ENCODE measurements around the gene COL6A5. TPM values are rescaled to one million over a fixed set of nuclear protein-coding genes. Genes with fewer than 3 reads are reported as not detected.
"Not testable (repeated sequence)": the region's sequence is repeated elsewhere in the genome, so short reads cannot be mapped to it uniquely, and the experiment has no call there.

COL6A5 gene
- total RNA-seq, 1 experiment from 2014 or later = not detected

DNA sequence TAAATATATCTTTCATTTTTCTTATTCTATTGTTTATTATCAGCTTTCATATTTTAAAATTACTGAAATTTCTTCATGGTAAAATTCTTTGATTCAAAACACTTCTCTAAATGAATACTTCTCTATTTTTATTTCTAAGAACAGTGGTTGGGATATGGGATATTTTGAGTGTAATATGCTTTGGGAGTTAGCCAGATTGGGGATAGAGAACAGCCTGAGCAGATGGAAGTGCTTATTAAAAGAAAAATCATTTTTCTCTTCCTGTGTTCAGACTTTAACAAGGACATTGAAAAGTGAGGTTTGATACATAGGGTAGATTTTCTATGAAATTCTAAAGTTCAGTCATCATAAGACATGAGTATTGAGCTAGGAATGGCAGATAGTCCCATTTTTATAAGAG is 84.8 kb downstream of the COL6A5 start:
- H3K4me3 Mint-ChIP-seq (ENCODE audit: unreplicated experiment) = no peak overlapping the region
- H3K4me3 ChIP-seq (ENCODE audit: low read depth, low read length) = no peak overlapping the region
- H3K36me3 ChIP-seq (ENCODE audit: control insufficient read depth, insufficient read depth, low read length) = no peaks in the 10 kb centered on the region
- no peaks in the 10 kb centered on the region for H3K4me1 ChIP-seq
- no peaks in the 10 kb centered on the region for H3K27me3 ChIP-seq (replicated peaks; ENCODE audit: control insufficient read depth, insufficient read depth, low read length)
- H3K36me3 Mint-ChIP-seq (ENCODE audit: insufficient read depth, unreplicated experiment) = no peaks in the 10 kb centered on the region
- H3K27ac Mint-ChIP-seq (ENCODE audit: unreplicated experiment) = no peak overlapping the region
- ChIA-PET POLR2A (no interaction called here), CTCF (no interaction called here)
- H3K9me3 Mint-ChIP-seq (ENCODE audit: unreplicated experiment) = no peaks in the 10 kb centered on the region
- intact Hi-C loops (cut with micrococcal nuclease; ENCODE audit: unreplicated experiment) = no loop called here
- H3K4me1 Mint-ChIP-seq (ENCODE audit: low read depth, unreplicated experiment) = no peaks in the 10 kb centered on the region
- TF ChIP-seq, protein P1, sequence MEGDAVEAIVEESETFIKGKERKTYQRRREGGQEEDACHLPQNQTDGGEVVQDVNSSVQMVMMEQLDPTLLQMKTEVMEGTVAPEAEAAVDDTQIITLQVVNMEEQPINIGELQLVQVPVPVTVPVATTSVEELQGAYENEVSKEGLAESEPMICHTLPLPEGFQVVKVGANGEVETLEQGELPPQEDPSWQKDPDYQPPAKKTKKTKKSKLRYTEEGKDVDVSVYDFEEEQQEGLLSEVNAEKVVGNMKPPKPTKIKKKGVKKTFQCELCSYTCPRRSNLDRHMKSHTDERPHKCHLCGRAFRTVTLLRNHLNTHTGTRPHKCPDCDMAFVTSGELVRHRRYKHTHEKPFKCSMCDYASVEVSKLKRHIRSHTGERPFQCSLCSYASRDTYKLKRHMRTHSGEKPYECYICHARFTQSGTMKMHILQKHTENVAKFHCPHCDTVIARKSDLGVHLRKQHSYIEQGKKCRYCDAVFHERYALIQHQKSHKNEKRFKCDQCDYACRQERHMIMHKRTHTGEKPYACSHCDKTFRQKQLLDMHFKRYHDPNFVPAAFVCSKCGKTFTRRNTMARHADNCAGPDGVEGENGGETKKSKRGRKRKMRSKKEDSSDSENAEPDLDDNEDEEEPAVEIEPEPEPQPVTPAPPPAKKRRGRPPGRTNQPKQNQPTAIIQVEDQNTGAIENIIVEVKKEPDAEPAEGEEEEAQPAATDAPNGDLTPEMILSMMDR (IDR thresholded peaks at IDR 0.05; ENCODE audit: insufficient read depth in 1 of 2, low read depth in 1 of 2, low read length in 1 of 2, severe bottlenecking in 1 of 2, unreplicated experiment in 1 of 2) = no peak
- no peaks in the 10 kb centered on the region for H3K9me3 ChIP-seq
- H3K27me3 Mint-ChIP-seq (ENCODE audit: insufficient read depth, unreplicated experiment) = peaks cover 3% of the 10 kb centered on the region
- no TSS peak for BruUV-seq (replicated peaks)
- DNase-seq = no peak

DNA sequence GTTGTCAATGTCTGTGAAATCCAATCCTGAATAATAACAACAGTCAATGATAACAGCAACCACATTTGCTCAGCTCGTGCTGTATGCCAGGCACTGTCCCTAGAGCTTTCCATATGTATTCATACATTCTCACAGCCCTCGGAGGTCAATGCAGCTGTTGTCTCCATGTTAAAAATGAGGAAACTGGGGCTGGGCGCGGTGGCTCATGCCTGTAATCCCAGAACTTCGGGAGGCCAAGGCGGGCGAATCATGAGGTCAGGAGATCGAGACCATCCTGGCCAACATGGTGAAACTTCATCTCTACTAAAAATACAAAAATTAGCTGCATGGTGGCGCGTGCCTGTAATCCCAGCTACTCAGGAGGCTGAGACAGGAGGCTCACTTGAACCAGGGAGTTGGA is 86.6 kb downstream of the COL6A5 start:
- H3K27ac Mint-ChIP-seq (ENCODE audit: unreplicated experiment); H3K9me3 Mint-ChIP-seq (ENCODE audit: unreplicated experiment); H3K36me3 Mint-ChIP-seq (ENCODE audit: insufficient read depth, unreplicated experiment); H3K4me3 ChIP-seq (ENCODE audit: low read depth, low read length); BruUV-seq (replicated peaks); H3K27me3 Mint-ChIP-seq (ENCODE audit: insufficient read depth, unreplicated experiment); POLR2A ChIA-PET; H3K4me3 Mint-ChIP-seq (ENCODE audit: unreplicated experiment); H3K27me3 ChIP-seq (replicated peaks; ENCODE audit: control insufficient read depth, insufficient read depth, low read length); intact Hi-C loops (cut with micrococcal nuclease; ENCODE audit: unreplicated experiment); DNase-seq; H3K36me3 ChIP-seq (ENCODE audit: control insufficient read depth, insufficient read depth, low read length); H3K4me1 Mint-ChIP-seq (ENCODE audit: low read depth, unreplicated experiment); H3K9me3 ChIP-seq; H3K4me1 ChIP-seq: not testable (repeated sequence)
- CTCF ChIA-PET = interaction anchor here (1.0 kb wide), 1 partner anchor 156 kb away, joined by 4 read pairs; no protein-coding TSS in a partner anchor

DNA sequence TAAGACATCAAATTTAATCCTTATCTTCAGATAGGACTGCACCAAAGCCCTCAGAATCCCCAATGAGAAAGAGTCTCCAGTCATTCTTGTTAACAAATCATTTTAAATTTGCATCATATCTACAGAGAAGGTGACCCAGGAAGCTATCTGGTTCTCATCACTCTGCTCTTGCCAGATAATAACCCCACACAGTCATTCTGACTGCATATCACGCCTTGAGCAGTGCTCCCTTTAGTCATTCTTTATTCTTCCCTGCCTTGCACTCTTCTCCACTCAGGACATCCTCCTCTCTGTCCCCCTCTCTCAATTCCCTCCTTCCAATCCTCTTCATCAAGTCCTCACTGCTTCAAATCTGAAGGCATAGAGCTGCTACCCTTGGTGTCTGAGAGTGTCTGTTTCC is 87.8 kb downstream of the COL6A5 start:
- DNase-seq = no peak
- Mint-ChIP-seq H3K27ac (ENCODE audit: unreplicated experiment) (no peak overlapping the region), H3K4me3 (ENCODE audit: unreplicated experiment) (no peak overlapping the region), H3K9me3 (ENCODE audit: unreplicated experiment) (no peaks in the 10 kb centered on the region), H3K27me3 (ENCODE audit: insufficient read depth, unreplicated experiment) (peaks cover 8% of the 10 kb centered on the region), H3K36me3 (ENCODE audit: insufficient read depth, unreplicated experiment) (no peaks in the 10 kb centered on the region), H3K4me1 (ENCODE audit: low read depth, unreplicated experiment) (no peaks in the 10 kb centered on the region)
- TF ChIP-seq, protein P1 (IDR thresholded peaks at IDR 0.05; ENCODE audit: insufficient read depth in 1 of 2, low read depth in 1 of 2, low read length in 1 of 2, severe bottlenecking in 1 of 2, unreplicated experiment in 1 of 2) = no peak
- Histone ChIP-seq H3K4me3 (ENCODE audit: low read depth, low read length) (no peak overlapping the region), H3K4me1 (no peaks in the 10 kb centered on the region), H3K36me3 (ENCODE audit: control insufficient read depth, insufficient read depth, low read length) (no peaks in the 10 kb centered on the region), H3K27me3 (replicated peaks; ENCODE audit: control insufficient read depth, insufficient read depth, low read length) (no peaks in the 10 kb centered on the region), H3K9me3 (no peaks in the 10 kb centered on the region)
- CTCF ChIA-PET = no interaction called here
- intact Hi-C loops (cut with micrococcal nuclease; ENCODE audit: unreplicated experiment) = no loop called here
- POLR2A ChIA-PET = no interaction called here
- no TSS peak for BruUV-seq (replicated peaks)

DNA sequence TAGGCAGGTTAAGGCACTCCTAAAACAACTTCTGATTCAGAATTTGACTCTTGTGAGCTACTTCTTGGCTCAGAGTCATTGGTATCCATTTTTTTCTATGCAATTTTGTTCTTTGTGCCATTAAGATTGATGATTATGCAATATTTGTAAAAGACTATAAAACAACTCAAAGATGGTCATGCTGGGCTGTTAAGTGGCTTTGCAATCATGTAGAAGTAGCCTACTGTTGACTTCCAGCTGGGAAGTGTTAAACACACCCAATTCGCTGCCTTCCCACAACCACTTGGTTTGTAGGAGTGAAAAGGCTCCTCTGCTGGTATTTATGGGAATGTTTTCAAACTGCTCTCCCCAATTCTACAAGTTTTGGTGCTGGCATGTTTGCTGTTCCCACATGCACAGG is 96.8 kb downstream of the COL6A5 start:
- no TSS peak for BruUV-seq (replicated peaks)
- Histone ChIP-seq H3K4me3 (ENCODE audit: low read depth, low read length) (no peak overlapping the region), H3K36me3 (ENCODE audit: control insufficient read depth, insufficient read depth, low read length) (no peaks in the 10 kb centered on the region), H3K27me3 (replicated peaks; ENCODE audit: control insufficient read depth, insufficient read depth, low read length) (no peaks in the 10 kb centered on the region), H3K4me1 (no peaks in the 10 kb centered on the region), H3K9me3 (no peaks in the 10 kb centered on the region)
- Mint-ChIP-seq H3K9me3 (ENCODE audit: unreplicated experiment) (peaks cover 8% of the 10 kb centered on the region), H3K27me3 (ENCODE audit: insufficient read depth, unreplicated experiment) (no peaks in the 10 kb centered on the region), H3K27ac (ENCODE audit: unreplicated experiment) (no peak overlapping the region), H3K4me3 (ENCODE audit: unreplicated experiment) (no peak overlapping the region), H3K36me3 (ENCODE audit: insufficient read depth, unreplicated experiment) (no peaks in the 10 kb centered on the region), H3K4me1 (ENCODE audit: low read depth, unreplicated experiment) (peaks cover 8% of the 10 kb centered on the region)
- intact Hi-C loops (cut with micrococcal nuclease; ENCODE audit: unreplicated experiment) = no loop called here
- ChIA-PET POLR2A (no interaction called here), CTCF (no interaction called here)
- TF ChIP-seq, protein P1 (IDR thresholded peaks at IDR 0.05; ENCODE audit: insufficient read depth in 1 of 2, low read depth in 1 of 2, low read length in 1 of 2, severe bottlenecking in 1 of 2, unreplicated experiment in 1 of 2) = no peak
- no peak for DNase-seq

DNA sequence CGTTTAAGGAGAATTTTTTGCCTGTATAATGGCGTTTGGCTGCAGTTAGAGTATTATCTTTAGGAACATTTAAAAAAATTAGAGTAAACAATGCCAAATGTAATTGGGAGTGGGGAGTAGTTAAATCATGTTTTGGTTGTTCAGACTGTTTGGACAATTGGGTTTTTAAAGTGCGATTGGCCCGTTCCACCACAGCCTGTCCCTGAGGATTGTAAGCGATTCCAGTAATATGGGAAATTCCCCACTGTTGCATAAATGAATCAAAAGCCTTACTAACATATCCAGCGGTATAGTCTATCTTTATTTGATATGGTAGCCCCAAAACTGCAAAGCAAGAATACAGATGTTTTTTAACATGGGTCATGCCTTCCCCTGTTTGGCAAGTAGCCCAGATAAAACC is 101.4 kb downstream of the COL6A5 start:
- CTCF ChIA-PET; DNase-seq; H3K4me3 ChIP-seq (ENCODE audit: low read depth, low read length); H3K36me3 ChIP-seq (ENCODE audit: control insufficient read depth, insufficient read depth, low read length); H3K4me1 ChIP-seq; H3K36me3 Mint-ChIP-seq (ENCODE audit: insufficient read depth, unreplicated experiment); intact Hi-C loops (cut with micrococcal nuclease; ENCODE audit: unreplicated experiment); H3K27me3 ChIP-seq (replicated peaks; ENCODE audit: control insufficient read depth, insufficient read depth, low read length); H3K27me3 Mint-ChIP-seq (ENCODE audit: insufficient read depth, unreplicated experiment); H3K9me3 ChIP-seq; H3K27ac Mint-ChIP-seq (ENCODE audit: unreplicated experiment); H3K4me3 Mint-ChIP-seq (ENCODE audit: unreplicated experiment); POLR2A ChIA-PET; BruUV-seq (replicated peaks): not testable (repeated sequence)
- H3K4me1 Mint-ChIP-seq (ENCODE audit: low read depth, unreplicated experiment) = peaks cover 11% of the 10 kb centered on the region
- peaks cover 20% of the 10 kb centered on the region for H3K9me3 Mint-ChIP-seq (ENCODE audit: unreplicated experiment)

Measured in Caco-2 (cell line).